BE2C (cell line): ENCODE data around the gene PPAN.

Experiments used
- DNase-seq: peaks from one replicate; pipeline ENCODE4 v3.0.0-alpha.2; 2020
- H3K27me3 ChIP-seq: fragments of 250-450 bp; sonication (Bioruptor Pico); 2 replicates; pipeline ENCODE4 v1.5.1; 2020; ENCODE audit warnings: mild to moderate bottlenecking
- H3K36me3 ChIP-seq: fragments of 250-450 bp; sonication (Bioruptor Pico); 2 replicates; pipeline ENCODE4 v1.5.1; 2020; ENCODE audit warnings: mild to moderate bottlenecking
- H3K4me1 ChIP-seq: fragments of 250-450 bp; sonication (Bioruptor Pico); 2 replicates; pipeline ENCODE4 v1.5.1; 2020
- H3K4me3 ChIP-seq: 2 replicates; pipeline ENCODE4 v1.5.1; 2011; ENCODE audit warnings: low read depth, low read length
- H3K9me3 ChIP-seq: fragments of 250-450 bp; sonication (Bioruptor Pico); 2 replicates; pipeline ENCODE4 v1.5.1; 2020
- TF ChIP-seq, protein P1 (sequence below): IDR thresholded peaks from 2 replicates; pipeline ENCODE4 v1.5.1; 2012; ENCODE audit warnings: mild to moderate bottlenecking, low read depth, low read length

Gene PPAN

DNA sequence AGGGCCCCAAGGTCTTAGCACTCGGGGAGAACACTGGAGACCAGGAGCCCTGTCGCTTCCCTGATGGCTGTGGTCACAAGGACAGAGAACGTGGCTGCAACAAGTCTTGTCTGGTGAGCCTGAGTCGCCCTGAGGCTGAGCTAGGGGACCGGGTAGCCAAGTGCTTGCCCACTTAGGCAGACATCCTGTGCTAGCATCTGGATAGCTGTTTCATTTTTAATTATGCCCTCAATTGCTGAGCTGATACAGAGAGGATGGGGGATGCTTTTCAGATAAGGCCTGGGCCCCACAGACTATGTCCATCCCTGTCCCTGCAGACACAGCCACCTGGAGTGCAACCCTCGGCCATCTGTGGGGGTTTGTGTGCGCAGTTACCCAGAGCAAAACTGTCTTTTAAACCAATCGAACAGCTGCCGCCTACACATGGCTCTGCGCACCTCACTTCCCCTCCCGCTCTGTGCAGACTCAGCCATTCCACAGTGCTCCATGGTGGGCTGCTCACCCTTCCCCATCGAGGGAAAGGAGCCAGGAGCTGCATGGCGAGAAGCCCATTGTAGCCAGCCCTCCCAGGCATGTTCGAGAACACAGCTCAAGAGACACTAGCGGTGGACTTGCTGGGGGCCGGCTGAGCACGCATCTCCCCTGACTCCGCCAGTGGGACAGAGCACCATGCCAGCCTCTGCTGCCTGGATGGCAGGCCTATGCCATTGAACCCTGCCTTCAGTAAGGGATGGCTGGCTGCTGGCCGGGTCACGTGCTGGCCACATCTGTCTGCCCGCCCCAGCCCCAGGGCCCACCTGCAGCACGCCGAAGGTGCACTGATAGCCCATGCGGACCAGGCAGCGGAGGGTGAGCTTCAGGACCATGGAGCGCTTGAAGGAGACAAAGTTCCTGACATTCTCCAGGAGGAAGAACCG is 33.0 kb downstream of the PPAN start:
- TF ChIP-seq, protein P1, sequence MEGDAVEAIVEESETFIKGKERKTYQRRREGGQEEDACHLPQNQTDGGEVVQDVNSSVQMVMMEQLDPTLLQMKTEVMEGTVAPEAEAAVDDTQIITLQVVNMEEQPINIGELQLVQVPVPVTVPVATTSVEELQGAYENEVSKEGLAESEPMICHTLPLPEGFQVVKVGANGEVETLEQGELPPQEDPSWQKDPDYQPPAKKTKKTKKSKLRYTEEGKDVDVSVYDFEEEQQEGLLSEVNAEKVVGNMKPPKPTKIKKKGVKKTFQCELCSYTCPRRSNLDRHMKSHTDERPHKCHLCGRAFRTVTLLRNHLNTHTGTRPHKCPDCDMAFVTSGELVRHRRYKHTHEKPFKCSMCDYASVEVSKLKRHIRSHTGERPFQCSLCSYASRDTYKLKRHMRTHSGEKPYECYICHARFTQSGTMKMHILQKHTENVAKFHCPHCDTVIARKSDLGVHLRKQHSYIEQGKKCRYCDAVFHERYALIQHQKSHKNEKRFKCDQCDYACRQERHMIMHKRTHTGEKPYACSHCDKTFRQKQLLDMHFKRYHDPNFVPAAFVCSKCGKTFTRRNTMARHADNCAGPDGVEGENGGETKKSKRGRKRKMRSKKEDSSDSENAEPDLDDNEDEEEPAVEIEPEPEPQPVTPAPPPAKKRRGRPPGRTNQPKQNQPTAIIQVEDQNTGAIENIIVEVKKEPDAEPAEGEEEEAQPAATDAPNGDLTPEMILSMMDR = no peak
- Histone ChIP-seq H3K36me3 (peaks cover 97% of the 10 kb centered on the region), H3K9me3 (no peaks in the 10 kb centered on the region), H3K27me3 (no peaks in the 10 kb centered on the region), H3K4me1 (no peaks in the 10 kb centered on the region), H3K4me3 (no peak overlapping the region)
- peak; percentile 59 for DNase-seq

DNA sequence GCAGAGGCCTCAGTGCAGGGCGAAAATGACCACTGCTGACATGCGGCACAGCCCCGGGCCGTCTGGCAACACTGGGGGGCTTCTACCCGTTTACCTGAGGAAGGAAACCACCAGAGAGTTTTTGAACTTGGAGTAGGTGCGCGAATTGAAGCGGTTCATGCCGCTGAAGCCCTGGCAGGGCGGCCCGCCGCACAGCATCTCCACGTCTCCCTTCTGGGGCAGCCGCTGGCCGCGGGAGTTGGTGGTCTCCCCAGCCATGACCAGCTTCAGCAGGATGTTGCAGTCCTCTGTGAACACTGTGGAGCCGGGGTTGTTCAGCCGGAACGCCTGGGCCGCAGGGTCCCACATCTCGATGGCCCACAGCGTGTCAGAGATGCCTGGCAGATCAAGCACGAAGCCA is 33.8 kb downstream of the PPAN start:
- H3K9me3 ChIP-seq = no peaks in the 10 kb centered on the region
- H3K36me3 ChIP-seq = peaks cover 100% of the 10 kb centered on the region
- DNase-seq = no peak
- H3K4me1 ChIP-seq = no peaks in the 10 kb centered on the region
- H3K4me3 ChIP-seq = no peak overlapping the region
- TF ChIP-seq, protein P1 = no peak
- H3K27me3 ChIP-seq = no peaks in the 10 kb centered on the region

DNA sequence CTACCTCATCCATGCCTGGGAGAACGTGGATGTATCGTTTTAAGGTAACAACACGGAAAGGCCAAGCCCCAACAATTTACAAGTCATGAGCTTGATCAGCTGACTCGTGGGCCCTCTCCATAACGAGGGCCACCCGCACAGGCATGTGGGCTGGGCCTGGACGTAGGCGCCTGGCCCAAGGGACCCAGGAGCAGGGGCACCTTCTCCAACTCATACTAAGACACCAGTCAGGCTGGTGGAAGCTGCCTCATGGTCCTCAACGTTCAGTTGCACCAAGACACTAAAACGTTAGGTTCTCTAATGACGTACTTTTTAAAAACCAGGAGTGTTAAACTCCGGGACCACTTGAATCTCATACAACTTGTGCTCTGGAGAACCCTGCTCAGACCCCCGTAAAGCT is 35.3 kb downstream of the PPAN start:
- DNase-seq = no peak
- Histone ChIP-seq H3K9me3 (no peaks in the 10 kb centered on the region), H3K4me3 (no peak overlapping the region), H3K36me3 (peaks cover 100% of the 10 kb centered on the region), H3K27me3 (no peaks in the 10 kb centered on the region), H3K4me1 (no peaks in the 10 kb centered on the region)
- TF ChIP-seq, protein P1 = no peak

DNA sequence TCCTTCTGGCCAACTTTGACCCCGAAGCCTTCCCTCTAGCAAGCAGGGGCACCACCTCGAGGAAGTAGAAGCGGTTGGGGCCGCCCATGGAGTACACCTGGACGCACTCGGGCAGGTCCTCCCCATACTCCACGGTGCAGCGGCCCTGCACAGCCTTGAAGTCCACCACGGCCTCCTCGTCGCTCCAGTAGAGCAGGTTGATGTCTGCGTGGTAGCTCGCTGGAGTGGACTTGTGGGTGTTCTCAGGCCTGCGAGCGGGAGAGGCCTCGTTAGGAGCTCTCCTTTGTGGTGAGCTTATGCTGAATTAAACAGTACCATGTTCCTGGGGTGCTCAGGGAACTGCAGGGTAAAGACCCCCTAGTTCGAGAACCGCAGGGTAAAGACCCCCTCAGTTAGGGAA is 35.8 kb downstream of the PPAN start:
- Histone ChIP-seq H3K27me3 (no peaks in the 10 kb centered on the region), H3K9me3 (no peaks in the 10 kb centered on the region), H3K4me3 (no peak overlapping the region), H3K4me1 (no peaks in the 10 kb centered on the region), H3K36me3 (peaks cover 100% of the 10 kb centered on the region)
- DNase-seq = no peak
- TF ChIP-seq, protein P1 = no peak

DNA sequence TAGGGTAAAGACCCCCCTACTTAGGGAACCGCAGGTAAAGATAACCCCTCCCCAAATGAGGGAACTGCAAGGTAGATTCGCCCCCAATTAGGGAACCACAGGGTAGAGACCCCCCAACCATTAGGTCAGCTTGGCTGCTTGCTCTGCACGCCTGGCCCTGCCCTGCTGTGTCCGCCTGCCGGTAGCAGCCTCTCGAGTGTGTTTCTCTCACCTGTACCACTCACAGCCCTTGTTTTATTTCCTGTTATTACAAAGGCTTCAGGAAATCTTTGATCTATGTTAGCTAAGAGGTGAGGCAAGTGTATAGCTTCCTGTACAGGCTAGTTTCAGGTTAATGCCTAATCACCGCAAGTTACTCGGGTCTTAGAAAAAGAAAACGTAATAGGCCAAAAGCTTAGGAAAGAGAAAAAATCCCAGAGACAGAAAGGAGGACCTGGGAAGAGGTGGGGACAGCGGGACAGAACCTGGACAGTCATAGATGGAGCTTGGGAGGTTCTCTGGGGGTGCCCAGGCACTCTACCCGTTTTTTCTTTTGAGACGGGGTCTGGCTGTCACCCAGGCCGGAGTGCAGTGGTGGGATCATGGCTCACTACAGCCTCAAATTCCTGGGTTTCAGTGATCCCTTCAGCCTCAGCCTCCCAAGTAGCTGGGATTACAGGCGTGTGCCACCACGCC is 36.7 kb downstream of the PPAN start:
- DNase-seq = no peak
- Histone ChIP-seq H3K36me3 (peaks cover 99% of the 10 kb centered on the region), H3K9me3 (no peaks in the 10 kb centered on the region), H3K4me1 (no peaks in the 10 kb centered on the region), H3K4me3 (no peak overlapping the region), H3K27me3 (no peaks in the 10 kb centered on the region)
- TF ChIP-seq, protein P1 = no peak

DNA sequence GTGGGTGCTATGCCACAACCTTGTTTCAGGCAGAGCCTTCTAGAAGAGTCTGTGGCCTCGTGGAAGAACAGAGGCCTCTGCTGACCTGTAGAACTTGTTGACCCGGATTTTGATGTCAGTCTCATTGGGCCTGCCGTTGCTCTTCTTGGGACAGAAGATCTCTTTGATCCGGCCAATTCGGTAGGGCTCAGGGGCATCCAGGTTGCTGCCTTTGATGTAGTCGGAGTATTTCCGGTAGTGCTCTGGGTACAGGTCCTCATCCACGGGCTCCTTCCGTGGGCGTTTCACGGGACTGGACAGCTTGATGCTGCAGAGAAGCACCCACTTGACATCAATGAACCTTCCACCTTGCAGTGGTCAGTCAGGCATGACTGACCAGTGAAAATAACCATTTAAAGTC is 37.5 kb downstream of the PPAN start:
- peaks cover 94% of the 10 kb centered on the region for H3K36me3 ChIP-seq

More for the DNA sequence above, 37.5 kb downstream of the PPAN start:
- Histone ChIP-seq H3K27me3 (no peaks in the 10 kb centered on the region), H3K4me3 (no peak overlapping the region), H3K9me3 (no peaks in the 10 kb centered on the region), H3K4me1 (no peaks in the 10 kb centered on the region)
- no peak for DNase-seq
- TF ChIP-seq, protein P1 = no peak
